PC-3 (cell line): ENCODE results near the gene RNF208. TPM values are rescaled to one million over a fixed set of nuclear protein-coding genes. Genes with fewer than 3 reads are reported as not detected.

Source experiments
- ATAC-seq: fragments of 200-7000 bp; cut with Tn5 transposase; 2 replicates; pipeline ENCODE4 v1.9.1; 2020; ENCODE audit warnings: mild to moderate bottlenecking, moderate library complexity
- BruUV-seq: library from RNA; stranded (reverse); fragments of 400-500 nt; replicated peaks from 2 replicates; lab custom pipeline; 2021; lab: Mats Ljungman, UMichigan
- CTCF ChIA-PET: fragments of 300-600 bp; sonication (Branson Sonifier 250); formaldehyde crosslinking; loops from one replicate; lab custom pipeline; 2022; ENCODE audit warnings: antibody characterized with exemption; lab: Charles Lee
- POLR2A ChIA-PET: fragments of 300-600 bp; sonication (Branson Sonifier 250); formaldehyde crosslinking; loops from one replicate; lab custom pipeline; 2022; ENCODE audit warnings: antibody characterized with exemption; ENCODE audit not compliant: unreplicated experiment; lab: Charles Lee
- DNase-seq: peaks from one replicate; pipeline ENCODE4 v3.0.0-alpha.2; 2015
- H2AFZ ChIP-seq: fragments of 300-600 bp; sonication (generic); 2 replicates; pipeline ENCODE4 v1.6.0; 2016; ENCODE audit warnings: antibody characterized with exemption, low read length
- H3F3A ChIP-seq: fragments of 300-600 bp; sonication (generic); one replicate; pipeline ENCODE4 v1.6.0; 2017; ENCODE audit warnings: antibody characterized with exemption, low read length, control low read depth, mild to moderate bottlenecking; ENCODE audit not compliant: unreplicated experiment
- H3K27ac ChIP-seq: fragments of 300-600 bp; sonication (generic); 2 replicates; pipeline ENCODE4 v1.5.1; 2016; ENCODE audit warnings: mild to moderate bottlenecking, low read length
- H3K27me3 ChIP-seq: fragments of 300-600 bp; sonication (generic); 2 replicates; pipeline ENCODE4 v1.6.1; 2016; ENCODE audit warnings: low read length, mixed read lengths
- H3K36me3 ChIP-seq: fragments of 300-600 bp; sonication (generic); 2 replicates; pipeline ENCODE4 v1.6.1; 2016; ENCODE audit warnings: low read depth, mixed run types, low read length, mixed read lengths
- H3K4me1 ChIP-seq: fragments of 300-600 bp; sonication (generic); 2 replicates; pipeline ENCODE4 v1.5.1; 2016; ENCODE audit warnings: low read length; ENCODE audit not compliant: insufficient read depth
- H3K4me2 ChIP-seq: fragments of 300-600 bp; sonication (generic); 2 replicates; pipeline ENCODE4 v1.6.0; 2016; ENCODE audit warnings: low read length
- H3K4me3 ChIP-seq: fragments of 300-600 bp; sonication (generic); 2 replicates; pipeline ENCODE4 v1.5.1; 2016; ENCODE audit warnings: mild to moderate bottlenecking, low read length, mixed read lengths
- H3K79me2 ChIP-seq: fragments of 300-600 bp; sonication (generic); 2 replicates; pipeline ENCODE4 v1.6.1; 2017; ENCODE audit warnings: low read length, mixed read lengths
- H3K9ac ChIP-seq: fragments of 300-600 bp; sonication (generic); 2 replicates; pipeline ENCODE4 v1.6.0; 2016; ENCODE audit warnings: mild to moderate bottlenecking, low read length
- H3K9me2 ChIP-seq: fragments of 300-600 bp; sonication (generic); replicated peaks from 2 replicates; pipeline ENCODE4 v1.6.1; 2016; ENCODE audit warnings: mixed run types, low read length, mixed read lengths
- H3K9me3 ChIP-seq: fragments of 300-600 bp; sonication (generic); 2 replicates; pipeline ENCODE4 v1.6.1; 2016; ENCODE audit warnings: low read length, mixed read lengths
- H4K20me1 ChIP-seq: fragments of 300-600 bp; sonication (generic); 2 replicates; pipeline ENCODE4 v1.6.1; 2016; ENCODE audit warnings: low read length, mixed read lengths
- CTCF ChIP-seq: fragments of 300-600 bp; sonication (generic); conservative IDR thresholded peaks from 2 replicates; pipeline ENCODE4 v1.5.1; 2017; ENCODE audit warnings: antibody characterized with exemption, low read depth, mild to moderate bottlenecking, low read length
- EZH2 ChIP-seq: fragments of 300-600 bp; sonication (generic); IDR thresholded peaks from one replicate; pipeline ENCODE4 v1.6.1; 2017; ENCODE audit warnings: antibody characterized with exemption, mild to moderate bottlenecking, low read length; ENCODE audit not compliant: unreplicated experiment
- EZH2phosphoT487 ChIP-seq: fragments of 300-600 bp; sonication (generic); IDR thresholded peaks from 2 replicates; pipeline ENCODE4 v1.6.1; 2018; ENCODE audit warnings: mild to moderate bottlenecking, antibody characterized with exemption, low read length, borderline replicate concordance
- intact Hi-C: fragments of 100-400 bp; cut with micrococcal nuclease; formaldehyde crosslinking; loops from 2 replicates; pipeline ENCODE4 v1.9.0; 2023
- total RNA-seq: library from RNA; depleted of rRNA; stranded (reverse); fragments of >200 nt; gene quantifications from 2 replicates; pipeline ENCODE4 v1.2.3, GENCODE V29; 2014

RNF208 gene
- total RNA-seq, 1 experiment from 2014 or later, result 1.7 TPM

GRCh38 chr9:137252555-137253506 lies 30.8 kb upstream of the RNF208 start:
- no peaks in the 10 kb centered on the region for H3F3A ChIP-seq
- peaks cover 15% of the 10 kb centered on the region; the same call in 1 of the 2 replicates for H3K4me1 ChIP-seq
- H3K9ac ChIP-seq, result no peak overlapping the region
- BruUV-seq, result no TSS peak
- DNase-seq (no peak), ATAC-seq (no peak)
- no peak for TF ChIP-seq EZH2
- TF ChIP-seq CTCF, result no peak
- TF ChIP-seq EZH2phosphoT487, result no peak
- ChIA-PET CTCF (no interaction called here), POLR2A (no interaction called here)
- H3K9me3 ChIP-seq, result no peaks in the 10 kb centered on the region
- no peaks in the 10 kb centered on the region for H3K9me2 ChIP-seq
- no peak overlapping the region for H3K4me3 ChIP-seq
- no peaks in the 10 kb centered on the region for H3K36me3 ChIP-seq
- intact Hi-C loops, result no loop called here
- H3K27me3 ChIP-seq, result no peaks in the 10 kb centered on the region
- H3K79me2 ChIP-seq, result peaks cover 18% of the 10 kb centered on the region
- H2AFZ ChIP-seq, result no peak overlapping the region
- no peaks in the 10 kb centered on the region for H4K20me1 ChIP-seq
- no peak overlapping the region for H3K27ac ChIP-seq
- no peak overlapping the region for H3K4me2 ChIP-seq

DNA sequence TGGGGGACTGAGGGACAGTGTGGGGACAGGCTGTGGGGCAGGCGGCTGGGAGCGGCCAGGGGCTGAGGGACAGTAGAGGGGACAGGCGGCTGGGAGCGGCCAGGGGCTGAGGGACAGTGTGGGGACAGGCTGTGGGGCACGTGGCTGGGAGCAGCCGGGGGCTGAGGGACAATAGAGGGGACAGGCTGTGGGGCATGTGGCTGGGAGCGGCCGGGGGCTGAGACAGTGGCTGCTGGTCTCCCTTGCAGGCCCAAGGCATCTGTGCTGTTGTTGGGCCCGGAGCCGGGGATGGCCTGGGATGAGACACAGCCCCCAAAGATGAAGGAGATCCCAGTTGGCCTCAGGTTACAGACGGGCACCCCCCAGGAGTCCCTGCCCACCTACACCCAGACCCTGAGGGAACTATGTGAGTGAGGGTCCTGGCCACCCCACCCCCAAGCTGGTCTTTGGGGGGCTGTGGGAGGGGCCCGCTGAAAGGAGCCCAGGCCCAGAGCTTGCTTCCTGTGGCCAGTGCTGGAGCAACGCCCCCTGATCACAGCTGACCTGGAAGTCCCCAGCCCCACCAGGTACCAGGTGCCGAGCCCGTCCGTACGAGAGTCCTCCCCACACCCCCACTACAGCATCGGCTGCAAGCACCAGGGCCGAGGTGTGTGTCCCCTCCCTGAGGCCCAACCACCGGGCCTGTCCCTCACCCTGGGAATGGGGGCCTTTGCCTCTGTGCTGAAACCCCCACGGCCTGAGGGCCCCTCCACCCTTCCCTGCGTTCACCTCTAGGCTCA lies 29.6 kb upstream of the RNF208 start:
- no peak overlapping the region for H3K27ac ChIP-seq
- no peak overlapping the region for H3K9ac ChIP-seq
- no peak for DNase-seq
- no peaks in the 10 kb centered on the region for H4K20me1 ChIP-seq
- TF ChIP-seq CTCF, result no peak
- POLR2A ChIA-PET, result no interaction called here
- H3K36me3 ChIP-seq, result no peaks in the 10 kb centered on the region
- no peak overlapping the region for H3K4me3 ChIP-seq
- no peak overlapping the region for H3K4me2 ChIP-seq
- CTCF ChIA-PET, result no interaction called here
- peaks cover 14% of the 10 kb centered on the region for H3K79me2 ChIP-seq
- H3K9me2 ChIP-seq, result no peaks in the 10 kb centered on the region
- BruUV-seq, result no TSS peak
- intact Hi-C loops, result no loop called here
- H2AFZ ChIP-seq, result no peak overlapping the region
- no peaks in the 10 kb centered on the region for H3F3A ChIP-seq
- peaks cover 12% of the 10 kb centered on the region; the same call in 1 of the 2 replicates for H3K4me1 ChIP-seq
- no peaks in the 10 kb centered on the region for H3K9me3 ChIP-seq
- no peaks in the 10 kb centered on the region for H3K27me3 ChIP-seq
- no peak for ATAC-seq

DNA sequence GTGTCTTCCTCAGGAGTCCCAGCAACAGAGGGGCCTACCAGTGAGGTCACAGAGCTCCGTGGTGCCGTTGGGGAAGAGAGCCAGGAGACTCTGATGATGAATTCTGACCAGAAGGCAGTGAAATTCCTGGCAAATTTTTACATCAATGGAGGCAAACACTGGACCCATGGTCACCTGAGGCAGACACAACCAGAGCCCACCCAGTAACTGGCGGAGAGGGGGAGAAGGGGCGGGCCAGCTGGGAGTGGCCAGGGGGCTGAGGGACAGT lies 29.1 kb upstream of the RNF208 start, which contains the start of gene STPG3:
STPG3 (plus strand) TSS at position 93 of the 268 bp plus-strand sequence; CDS start at position 94, 1 bp downstream.
- BruUV-seq, result no TSS peak
- H3K4me1 ChIP-seq, result peaks cover 7% of the 10 kb centered on the region; the same call in 1 of the 2 replicates
- no peak within 1 kb of the TSS for H3K4me2 ChIP-seq
- POLR2A ChIA-PET, result no interaction called here
- no peaks in the 10 kb centered on the region for H3K9me2 ChIP-seq
- H3K9me3 ChIP-seq, result no peaks in the 10 kb centered on the region
- no peak within 1 kb of the TSS for H2AFZ ChIP-seq
- no peak for TF ChIP-seq CTCF
- TF ChIP-seq EZH2, result no peak
- TF ChIP-seq EZH2phosphoT487, result no peak
- H3K9ac ChIP-seq, result no peak within 1 kb of the TSS
- H4K20me1 ChIP-seq, result no peaks in the 10 kb centered on the region
- no peaks in the 10 kb centered on the region for H3K27me3 ChIP-seq
- no peak within 1 kb of the TSS for H3K27ac ChIP-seq
- peaks cover 8% of the 10 kb centered on the region for H3K79me2 ChIP-seq
- H3K4me3 ChIP-seq, result no peak within 1 kb of the TSS
- no peaks in the 10 kb centered on the region for H3K36me3 ChIP-seq
- intact Hi-C loops, result no loop called here
- no peak for DNase-seq
- CTCF ChIA-PET, result no interaction called here
- no peak for ATAC-seq
- no peaks in the 10 kb centered on the region for H3F3A ChIP-seq
